IMR-90 (cell line): ENCODE results near the gene PRKAG2.

ENCODE experiments used
- BHLHE40 ChIP-seq: fragments of 150-350 bp; IDR thresholded peaks from 2 replicates; pipeline ENCODE4 v1.6.1; 2016; ENCODE audit warnings: mild to moderate bottlenecking, low read depth, low read length
- CHD1 ChIP-seq: IDR thresholded peaks from 2 replicates; pipeline ENCODE4 v1.6.1; 2012; ENCODE audit warnings: low read depth, low read length, improper control_type of control experiment
- POLR2A ChIP-seq: IDR thresholded peaks from 2 replicates; pipeline ENCODE4 v1.6.1; 2012; ENCODE audit warnings: mild to moderate bottlenecking, low read depth, low read length
- RFX5 ChIP-seq: IDR thresholded peaks from 2 replicates; pipeline ENCODE4 v1.8.0; 2012; ENCODE audit warnings: low read depth, mild to moderate bottlenecking, low read length, moderate library complexity
- SMC3 ChIP-seq: fragments of 150-350 bp; IDR thresholded peaks from 2 replicates; pipeline ENCODE4 v1.6.1; 2016; ENCODE audit warnings: low read depth, mild to moderate bottlenecking, antibody characterized with exemption, low read length, moderate library complexity
- TF ChIP-seq, protein P1 (sequence below): conservative IDR thresholded peaks from 2 replicates; pipeline ENCODE4 v1.5.1; 2012; ENCODE audit warnings: mild to moderate bottlenecking, low read depth, low read length, improper control_type of control experiment
- TF ChIP-seq, protein P2 (sequence below): fragments of 150-350 bp; IDR thresholded peaks from 2 replicates; pipeline ENCODE4 v1.6.1; 2017; ENCODE audit warnings: mild to moderate bottlenecking, antibody characterized with exemption, low read length, low read depth

DNA sequence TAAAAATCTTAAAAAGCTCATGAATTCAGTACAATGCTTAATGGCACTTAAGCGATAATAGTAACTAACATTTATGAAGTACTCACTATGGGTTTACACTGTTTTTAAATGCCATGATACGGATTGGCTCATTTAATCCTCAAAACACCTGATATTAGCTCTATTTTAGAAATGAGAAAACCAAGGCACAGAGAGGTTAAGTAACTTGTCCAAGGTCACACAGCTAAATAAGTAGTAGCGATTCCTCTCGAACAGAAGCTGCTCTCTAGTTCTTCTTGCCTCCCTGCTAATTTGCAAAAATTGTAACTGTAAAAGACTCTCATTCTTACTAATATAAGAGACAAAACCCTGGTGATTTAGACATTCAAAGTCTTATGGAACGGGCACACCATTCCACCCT lies 246.6 kb downstream of the PRKAG2 start:
- TF ChIP-seq, protein P1, sequence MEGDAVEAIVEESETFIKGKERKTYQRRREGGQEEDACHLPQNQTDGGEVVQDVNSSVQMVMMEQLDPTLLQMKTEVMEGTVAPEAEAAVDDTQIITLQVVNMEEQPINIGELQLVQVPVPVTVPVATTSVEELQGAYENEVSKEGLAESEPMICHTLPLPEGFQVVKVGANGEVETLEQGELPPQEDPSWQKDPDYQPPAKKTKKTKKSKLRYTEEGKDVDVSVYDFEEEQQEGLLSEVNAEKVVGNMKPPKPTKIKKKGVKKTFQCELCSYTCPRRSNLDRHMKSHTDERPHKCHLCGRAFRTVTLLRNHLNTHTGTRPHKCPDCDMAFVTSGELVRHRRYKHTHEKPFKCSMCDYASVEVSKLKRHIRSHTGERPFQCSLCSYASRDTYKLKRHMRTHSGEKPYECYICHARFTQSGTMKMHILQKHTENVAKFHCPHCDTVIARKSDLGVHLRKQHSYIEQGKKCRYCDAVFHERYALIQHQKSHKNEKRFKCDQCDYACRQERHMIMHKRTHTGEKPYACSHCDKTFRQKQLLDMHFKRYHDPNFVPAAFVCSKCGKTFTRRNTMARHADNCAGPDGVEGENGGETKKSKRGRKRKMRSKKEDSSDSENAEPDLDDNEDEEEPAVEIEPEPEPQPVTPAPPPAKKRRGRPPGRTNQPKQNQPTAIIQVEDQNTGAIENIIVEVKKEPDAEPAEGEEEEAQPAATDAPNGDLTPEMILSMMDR: no peak
- TF ChIP-seq SMC3 (no peak), CHD1 (no peak), POLR2A (no peak), BHLHE40 (no peak), RFX5 (no peak)
- TF ChIP-seq, protein P2, sequence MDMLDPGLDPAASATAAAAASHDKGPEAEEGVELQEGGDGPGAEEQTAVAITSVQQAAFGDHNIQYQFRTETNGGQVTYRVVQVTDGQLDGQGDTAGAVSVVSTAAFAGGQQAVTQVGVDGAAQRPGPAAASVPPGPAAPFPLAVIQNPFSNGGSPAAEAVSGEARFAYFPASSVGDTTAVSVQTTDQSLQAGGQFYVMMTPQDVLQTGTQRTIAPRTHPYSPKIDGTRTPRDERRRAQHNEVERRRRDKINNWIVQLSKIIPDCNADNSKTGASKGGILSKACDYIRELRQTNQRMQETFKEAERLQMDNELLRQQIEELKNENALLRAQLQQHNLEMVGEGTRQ: no peak
